A673 (cell line): Measurements from ENCODE around the gene VOPP1. TPM values are rescaled to one million over a fixed set of nuclear protein-coding genes. Genes with fewer than 3 reads are reported as not detected.

Source experiments
- BruUV-seq: library from RNA; stranded (reverse); fragments of 400-500 nt; replicated peaks from 2 replicates; lab custom pipeline; 2021; lab: Mats Ljungman, UMichigan
- CTCF ChIA-PET: fragments of 300-600 bp; sonication (Branson Sonifier 250); formaldehyde crosslinking; loops from one replicate; lab custom pipeline; 2022; ENCODE audit warnings: antibody characterized with exemption; lab: Charles Lee
- POLR2A ChIA-PET: fragments of 300-600 bp; sonication (Branson Sonifier 250); formaldehyde crosslinking; loops from one replicate; lab custom pipeline; 2022; ENCODE audit warnings: antibody characterized with exemption; ENCODE audit not compliant: low non-redundant PET; lab: Charles Lee
- DNase-seq: peaks from one replicate; pipeline ENCODE4 v3.0.0-alpha.2; 2015; ENCODE audit warnings: low spot score
- H3K27ac ChIP-seq: fragments of 200-600 bp; sonication (generic); 2 replicates; pipeline ENCODE4 v1.5.1; 2016; ENCODE audit warnings: mixed run types, low read depth, mild to moderate bottlenecking, mixed read lengths, antibody characterized with exemption, low read length; ENCODE audit not compliant: poor library complexity, severe bottlenecking
- H3K27me3 ChIP-seq: fragments of 200-600 bp; sonication (generic); replicated peaks from 2 replicates; pipeline ENCODE4 v1.6.1; 2017; ENCODE audit warnings: mixed run types, low read depth, mild to moderate bottlenecking, mixed read lengths, antibody characterized with exemption, low read length; ENCODE audit not compliant: insufficient read depth, poor library complexity
- H3K36me3 ChIP-seq: fragments of 200-600 bp; sonication (generic); 2 replicates; pipeline ENCODE4 v1.6.1; 2016; ENCODE audit warnings: mixed run types, mild to moderate bottlenecking, mixed read lengths, antibody characterized with exemption, low read length; ENCODE audit not compliant: insufficient read depth, poor library complexity, severe bottlenecking
- H3K4me1 ChIP-seq: fragments of 200-600 bp; sonication (generic); 2 replicates; pipeline ENCODE4 v1.6.1; 2017; ENCODE audit warnings: mixed run types, mild to moderate bottlenecking, mixed read lengths, antibody characterized with exemption, low read length; ENCODE audit not compliant: insufficient read depth, poor library complexity, severe bottlenecking
- H3K4me3 ChIP-seq: fragments of 200-600 bp; sonication (generic); 2 replicates; pipeline ENCODE4 v1.5.1; 2016; ENCODE audit warnings: low read depth, mixed run types, mild to moderate bottlenecking, mixed read lengths, low read length; ENCODE audit not compliant: poor library complexity, severe bottlenecking
- H3K9me3 ChIP-seq: fragments of 200-600 bp; sonication (generic); 2 replicates; pipeline ENCODE4 v1.6.1; 2016; ENCODE audit warnings: mixed run types, low read depth, mild to moderate bottlenecking, mixed read lengths, antibody characterized with exemption, low read length; ENCODE audit not compliant: poor library complexity, severe bottlenecking
- EZH2 ChIP-seq: fragments of 200-600 bp; sonication (generic); IDR thresholded peaks from 2 replicates; pipeline ENCODE4 v1.6.1; 2017; ENCODE audit warnings: borderline replicate concordance, low read depth, mild to moderate bottlenecking, mixed read lengths, antibody characterized with exemption, low read length; ENCODE audit not compliant: poor library complexity, severe bottlenecking
- intact Hi-C: fragments of 100-400 bp; cut with micrococcal nuclease; formaldehyde crosslinking; loops from one replicate; pipeline ENCODE4 v1.10.0; 2022; ENCODE audit not compliant: unreplicated experiment
- total RNA-seq: library from RNA; stranded (reverse); gene quantifications from 2 replicates; pipeline ENCODE4 v1.2.3, GENCODE V29; 2021
- TF ChIP-seq, protein P1 (sequence below): fragments of 300-800, 200-600 bp; sonication (generic); conservative IDR thresholded peaks from 2 replicates; pipeline ENCODE4 v1.5.1; 2017; ENCODE audit warnings: low read depth, mild to moderate bottlenecking, antibody characterized with exemption, low read length, moderate library complexity, mixed read lengths

VOPP1 gene
- total RNA-seq, 1 experiment from 2014 or later: 49.6 TPM

DNA sequence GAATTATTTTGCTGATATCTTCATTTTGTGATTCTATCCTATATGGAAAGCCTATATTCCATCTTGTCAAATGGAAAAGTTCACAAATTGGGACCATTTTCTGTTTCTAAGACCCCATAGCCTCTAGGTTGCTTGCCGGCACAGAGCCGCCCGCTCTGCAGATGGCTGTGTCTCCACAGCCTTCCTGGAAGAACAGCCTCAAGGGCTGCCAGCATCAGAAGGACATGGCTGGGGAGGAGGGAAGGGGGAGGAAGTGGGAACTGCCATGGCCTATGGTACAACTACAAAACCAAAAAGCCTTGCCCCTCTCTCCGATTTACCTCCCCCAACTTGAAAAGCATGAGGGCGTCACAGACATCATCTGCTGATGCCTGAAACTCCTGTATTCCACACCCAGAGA lies 131.3 kb downstream of the VOPP1 start:
- Histone ChIP-seq H3K27ac (no peak overlapping the region), H3K27me3 (no peaks in the 10 kb centered on the region), H3K9me3 (no peaks in the 10 kb centered on the region), H3K36me3 (no peaks in the 10 kb centered on the region), H3K4me1 (no peaks in the 10 kb centered on the region), H3K4me3 (no peak overlapping the region)
- POLR2A ChIA-PET: no interaction called here
- TF ChIP-seq EZH2: no peak
- CTCF ChIA-PET: no interaction called here
- intact Hi-C loops: no loop called here
- no peak for DNase-seq
- BruUV-seq: no TSS peak

DNA sequence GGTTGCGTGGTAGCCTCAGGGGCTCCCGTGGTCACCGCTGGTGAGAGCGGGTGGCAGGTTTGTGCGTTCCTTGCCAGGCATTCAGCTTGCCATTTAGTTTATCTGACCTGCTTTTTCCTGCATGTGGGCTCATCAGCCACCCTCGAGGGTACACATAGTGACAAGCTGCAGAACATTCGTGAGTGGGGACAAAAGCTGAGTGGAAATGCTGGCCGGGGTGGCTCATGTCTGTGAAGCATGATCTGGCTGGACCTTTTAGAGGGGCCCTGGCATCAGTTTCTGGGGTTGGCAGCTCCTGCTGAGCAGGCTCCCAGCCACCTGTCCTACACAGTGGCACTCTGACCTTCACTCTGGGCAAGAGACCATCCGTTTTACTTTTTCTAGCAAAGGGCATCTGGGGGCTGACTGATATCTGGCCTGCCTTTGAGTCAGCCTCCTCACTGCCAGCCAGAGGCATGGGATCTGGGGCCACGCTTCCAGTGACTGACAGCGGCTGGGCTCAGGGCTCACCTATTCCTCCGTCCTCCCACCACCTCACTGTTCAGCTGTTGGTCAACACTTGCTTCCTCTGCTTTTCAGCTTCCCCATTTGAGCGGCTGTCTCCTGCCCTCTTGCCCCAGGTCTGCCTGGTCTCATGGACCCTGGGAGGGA lies 132.1 kb downstream of the VOPP1 start:
- no peak overlapping the region for H3K4me3 ChIP-seq
- no peak overlapping the region for H3K27ac ChIP-seq
- POLR2A ChIA-PET: no interaction called here

DNA sequence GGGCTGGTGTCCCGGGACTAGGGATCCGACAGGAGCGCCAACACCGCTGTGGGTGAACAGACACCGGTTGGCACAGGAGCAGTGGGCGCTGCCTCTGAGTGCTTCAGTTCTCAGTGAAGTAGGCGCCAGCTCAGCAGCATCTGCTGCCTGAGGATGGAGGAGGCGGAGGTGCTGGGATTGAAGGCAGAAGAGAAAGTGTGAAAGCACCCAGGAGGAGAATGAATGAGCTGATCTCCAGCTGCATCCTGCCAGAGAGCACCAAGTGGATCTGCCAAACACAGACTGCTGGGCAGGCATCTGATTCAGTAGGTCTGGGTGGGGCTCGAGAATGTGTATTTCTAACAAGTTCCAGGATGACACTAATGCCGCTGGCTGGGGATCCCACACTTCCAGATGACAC lies 132.7 kb downstream of the VOPP1 start:
- no peak for TF ChIP-seq EZH2
- TF ChIP-seq, protein P1, sequence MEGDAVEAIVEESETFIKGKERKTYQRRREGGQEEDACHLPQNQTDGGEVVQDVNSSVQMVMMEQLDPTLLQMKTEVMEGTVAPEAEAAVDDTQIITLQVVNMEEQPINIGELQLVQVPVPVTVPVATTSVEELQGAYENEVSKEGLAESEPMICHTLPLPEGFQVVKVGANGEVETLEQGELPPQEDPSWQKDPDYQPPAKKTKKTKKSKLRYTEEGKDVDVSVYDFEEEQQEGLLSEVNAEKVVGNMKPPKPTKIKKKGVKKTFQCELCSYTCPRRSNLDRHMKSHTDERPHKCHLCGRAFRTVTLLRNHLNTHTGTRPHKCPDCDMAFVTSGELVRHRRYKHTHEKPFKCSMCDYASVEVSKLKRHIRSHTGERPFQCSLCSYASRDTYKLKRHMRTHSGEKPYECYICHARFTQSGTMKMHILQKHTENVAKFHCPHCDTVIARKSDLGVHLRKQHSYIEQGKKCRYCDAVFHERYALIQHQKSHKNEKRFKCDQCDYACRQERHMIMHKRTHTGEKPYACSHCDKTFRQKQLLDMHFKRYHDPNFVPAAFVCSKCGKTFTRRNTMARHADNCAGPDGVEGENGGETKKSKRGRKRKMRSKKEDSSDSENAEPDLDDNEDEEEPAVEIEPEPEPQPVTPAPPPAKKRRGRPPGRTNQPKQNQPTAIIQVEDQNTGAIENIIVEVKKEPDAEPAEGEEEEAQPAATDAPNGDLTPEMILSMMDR: no peak
- Histone ChIP-seq H3K27me3 (no peaks in the 10 kb centered on the region), H3K36me3 (no peaks in the 10 kb centered on the region), H3K4me1 (no peaks in the 10 kb centered on the region), H3K9me3 (no peaks in the 10 kb centered on the region), H3K27ac (no peak overlapping the region), H3K4me3 (no peak overlapping the region)
- no peak for DNase-seq
- POLR2A ChIA-PET: no interaction called here
- no TSS peak for BruUV-seq
- CTCF ChIA-PET: no interaction called here
- intact Hi-C loops: no loop called here

More for the DNA sequence above, 132.1 kb downstream of the VOPP1 start:
- no TSS peak for BruUV-seq
- DNase-seq: no peak
- intact Hi-C loops: no loop called here
- no peaks in the 10 kb centered on the region for H3K27me3 ChIP-seq
- H3K9me3 ChIP-seq: no peaks in the 10 kb centered on the region
- H3K36me3 ChIP-seq: no peaks in the 10 kb centered on the region
- CTCF ChIA-PET: no interaction called here
- H3K4me1 ChIP-seq: no peaks in the 10 kb centered on the region
- TF ChIP-seq, protein P1: no peak
- no peak for TF ChIP-seq EZH2
